Stimulated activated CD4-positive, alpha-beta T cell treated with anti-CD3 and anti-CD28 coated beads, Interleukin-4, amount 100 ng/mL, for 1 hour (primary cell): ENCODE measurements around the gene PIP4K2A.
A peak's percentile ranks its signal among the peaks of the same experiment; 100 is the strongest.
"Not testable (repeated sequence)": the region's sequence is repeated elsewhere in the genome, so short reads cannot be mapped to it uniquely, and the experiment has no call there.

Experiments
- DNase-seq: peaks from one replicate; pipeline ENCODE4 v3.0.0-alpha.2; 2020

PIP4K2A gene

GRCh38 chr10:22692119-22692518 is 22.3 kb downstream of the PIP4K2A start:
- DNase-seq: not testable (repeated sequence)

GRCh38 chr10:22690614-22691431 is 23.6 kb downstream of the PIP4K2A start:
- DNase-seq: no peak

- DNase-seq: no peak
These were observed 24.2 kb downstream of the PIP4K2A start for GRCh38 chr10:22690158-22690557.

GRCh38 chr10:22686347-22686746 is 28.0 kb downstream of the PIP4K2A start:
- DNase-seq: no peak

DNA sequence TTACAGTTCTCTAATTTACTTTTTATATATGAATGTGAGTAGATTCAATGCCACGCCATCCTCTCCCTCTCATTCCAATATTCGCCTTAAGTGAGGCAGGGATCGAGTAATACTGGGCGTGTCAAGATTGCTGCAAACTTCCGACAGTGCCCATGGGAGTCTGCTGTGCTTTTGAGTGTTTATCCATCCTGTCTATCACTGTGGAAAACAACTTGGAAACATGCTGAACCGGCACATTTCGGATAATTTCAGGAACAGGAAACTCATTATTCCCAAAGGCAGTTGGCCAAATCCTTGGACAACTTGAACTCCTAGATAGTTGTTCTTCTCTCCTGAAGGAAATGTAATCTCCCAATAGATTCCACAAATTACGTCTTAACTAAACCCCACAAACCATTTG is 28.5 kb downstream of the PIP4K2A start:
- DNase-seq: no peak

GRCh38 chr10:22684699-22685098 is 29.7 kb downstream of the PIP4K2A start:
- DNase-seq: no peak

- no peak for DNase-seq
These were observed 31.3 kb downstream of the PIP4K2A start for GRCh38 chr10:22683140-22683389.

DNA sequence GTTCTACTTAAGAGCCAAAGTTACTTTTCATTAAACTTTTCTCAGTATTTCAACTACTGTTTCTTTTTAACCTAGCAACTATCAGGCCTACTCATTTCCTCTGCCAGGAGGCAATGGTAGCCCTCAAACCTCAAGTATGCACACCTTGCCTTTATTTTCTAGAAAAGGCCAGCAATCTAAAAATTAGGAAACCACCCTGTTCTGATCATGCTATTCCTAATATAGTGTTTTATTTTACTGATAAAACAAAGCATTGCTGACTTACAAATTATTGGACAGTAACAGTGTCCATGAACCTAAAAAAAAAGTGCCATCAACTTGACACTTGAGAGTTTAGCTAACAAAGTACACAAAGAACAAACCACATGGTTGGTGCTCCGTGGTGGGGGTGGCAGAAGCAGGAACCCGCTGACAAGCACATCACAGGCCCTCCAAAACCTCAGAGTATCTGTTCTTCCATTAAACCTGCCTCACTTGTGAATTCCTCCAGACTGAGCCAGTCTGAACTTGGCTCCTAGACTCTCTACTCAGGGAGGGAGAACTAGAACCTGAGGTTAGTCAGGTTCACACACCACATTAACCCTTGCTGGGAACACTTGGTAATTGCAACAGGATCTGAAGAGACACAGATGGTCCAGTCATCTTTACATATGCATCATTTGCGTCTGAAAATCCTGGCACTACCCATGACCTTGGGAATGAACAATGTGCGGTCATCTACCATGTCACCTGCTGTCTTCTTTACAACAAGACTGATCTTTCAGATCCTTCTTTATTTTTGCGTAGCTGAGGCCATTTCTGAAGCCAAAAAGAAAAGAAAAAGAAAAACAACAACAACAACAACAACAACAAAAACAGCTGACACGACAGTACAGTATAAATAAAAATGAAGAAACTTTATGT is 31.9 kb downstream of the PIP4K2A start:
- no peak for DNase-seq

DNA sequence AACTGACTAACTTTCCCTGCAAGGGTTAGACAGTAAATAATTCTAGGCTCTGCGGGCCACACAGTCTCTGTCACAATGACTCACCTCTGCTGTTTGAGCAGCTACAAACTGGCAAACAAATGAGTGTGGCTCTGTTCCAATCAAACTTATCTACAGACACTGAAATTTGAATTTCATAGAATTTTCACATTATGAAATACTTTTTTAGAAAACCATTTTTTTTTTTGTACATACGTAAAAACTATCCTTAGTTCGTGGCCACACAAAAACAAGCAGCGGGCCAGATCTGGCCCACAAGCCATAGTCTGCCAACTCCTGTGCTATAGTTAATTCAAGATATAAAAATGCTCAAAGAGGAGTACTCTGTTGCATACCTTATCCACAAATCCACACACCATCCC is 32.6 kb downstream of the PIP4K2A start:
- peak; percentile 27 for DNase-seq

GRCh38 chr10:22681301-22681700 is 33.1 kb downstream of the PIP4K2A start:
- no peak for DNase-seq

DNA sequence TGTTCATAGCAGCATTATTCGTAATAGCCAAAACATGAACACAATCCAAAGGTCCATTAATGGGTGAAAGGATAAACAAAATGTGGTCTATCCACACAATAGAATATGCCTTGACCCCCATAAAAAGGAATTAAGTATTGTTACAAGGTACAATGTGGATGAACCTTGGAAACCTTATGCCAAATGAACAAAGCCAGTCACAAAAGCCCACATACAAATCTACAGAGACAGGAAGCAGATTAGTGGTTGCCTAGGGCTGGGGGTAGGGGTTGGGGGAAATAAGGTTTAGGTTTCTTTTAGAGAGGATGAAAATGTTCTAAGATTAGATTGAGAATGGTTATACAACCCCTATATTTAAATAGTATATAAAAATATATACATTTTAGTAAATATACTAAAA is 34.8 kb downstream of the PIP4K2A start:
- DNase-seq: no peak

DNA sequence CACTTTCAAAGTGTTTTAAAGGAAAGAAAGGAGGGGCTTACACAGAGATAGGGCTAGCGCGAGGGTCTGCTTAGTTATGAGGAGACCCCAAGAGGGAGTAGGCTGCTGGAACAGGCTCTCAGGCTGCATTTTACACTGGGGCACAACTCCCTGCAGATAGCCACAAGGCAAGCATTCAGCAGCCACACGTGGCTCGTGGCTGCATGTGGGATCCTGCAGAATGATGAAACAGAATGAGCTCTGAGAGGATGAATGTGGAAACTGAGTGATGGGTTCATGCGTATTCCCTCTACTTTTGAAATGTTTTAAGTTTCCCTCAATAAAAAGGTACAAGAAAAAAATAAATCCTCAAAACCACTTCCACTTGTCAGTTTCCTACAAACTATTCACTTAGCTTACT is 37.0 kb downstream of the PIP4K2A start:
- DNase-seq: no peak

DNA sequence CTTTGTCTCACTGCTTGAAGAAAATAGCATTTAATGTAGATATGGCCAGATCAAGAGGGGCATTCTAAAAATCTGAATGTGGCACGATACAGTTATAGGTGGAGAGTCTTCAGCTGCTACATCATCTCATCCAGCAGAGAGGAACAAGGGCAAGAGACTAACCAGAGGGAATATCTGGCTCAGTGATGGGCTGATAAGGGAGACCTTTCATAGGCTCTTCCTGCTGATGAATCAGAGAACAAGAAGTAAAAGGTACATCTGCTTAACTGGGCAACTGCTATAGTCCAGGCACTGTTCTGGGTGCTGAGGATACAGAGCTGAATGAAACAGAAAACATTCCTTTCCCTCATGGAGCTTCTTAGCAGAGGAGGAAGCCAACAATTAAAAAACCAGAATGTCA is 37.9 kb downstream of the PIP4K2A start:
- no peak for DNase-seq

DNA sequence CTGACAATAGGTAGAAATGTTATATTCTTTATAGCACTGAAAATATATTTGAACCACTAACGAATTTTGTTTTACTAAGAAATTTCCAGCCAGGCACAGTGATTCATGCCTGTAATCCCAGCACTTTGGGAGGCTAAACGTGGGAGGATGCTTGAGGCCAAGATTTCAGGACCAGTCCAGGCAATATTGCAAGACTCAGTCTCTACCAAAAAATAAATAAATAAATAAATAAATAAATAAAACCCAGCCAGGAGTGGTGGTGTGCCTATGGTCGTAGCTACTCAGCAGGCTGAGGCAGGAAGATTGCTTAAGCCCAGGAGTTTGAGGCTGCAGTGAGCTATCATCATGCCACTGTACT is 39.8 kb downstream of the PIP4K2A start:
- DNase-seq: no peak

DNA sequence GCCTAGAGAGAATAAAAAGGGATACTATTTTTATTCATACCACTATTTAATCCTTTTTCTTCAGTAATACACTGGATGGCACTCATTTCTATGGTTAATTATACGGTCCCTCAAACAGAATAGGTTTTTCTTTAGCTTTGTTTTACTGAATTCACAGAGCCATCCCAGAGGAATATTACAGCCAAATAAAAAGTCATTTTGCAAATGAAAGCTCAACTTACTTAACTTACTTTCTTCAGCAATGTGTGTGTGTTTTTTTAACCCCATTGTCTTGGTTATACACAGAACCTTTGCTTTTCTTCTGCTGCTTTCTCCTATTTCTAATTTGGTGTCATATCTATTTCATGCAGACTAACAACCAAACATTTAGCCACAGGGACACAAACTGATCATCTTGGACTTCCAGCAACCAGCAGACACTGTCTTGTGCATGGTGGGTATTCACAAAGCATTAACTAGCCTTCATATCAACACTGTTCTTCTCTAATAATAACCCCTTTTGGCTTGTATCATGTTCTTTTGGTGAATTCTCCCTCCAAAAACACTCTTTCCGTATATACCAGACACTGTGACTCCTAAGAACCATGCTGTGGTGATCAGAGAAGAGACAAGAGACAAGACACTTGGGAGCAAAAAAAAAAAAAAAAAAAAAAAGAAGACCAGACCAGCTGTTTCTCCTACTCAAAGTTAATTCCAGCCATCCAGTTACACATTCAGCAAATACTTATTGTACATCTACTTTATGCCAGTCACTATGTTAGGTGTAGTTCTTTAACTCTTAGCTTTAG is 40.4 kb downstream of the PIP4K2A start:
- DNase-seq: no peak

- no peak for DNase-seq
These were observed 41.3 kb downstream of the PIP4K2A start for GRCh38 chr10:22673091-22673392.

GRCh38 chr10:22672319-22673090 is 41.9 kb downstream of the PIP4K2A start:
- no peak for DNase-seq

GRCh38 chr10:22670788-22671187 is 43.6 kb downstream of the PIP4K2A start:
- no peak for DNase-seq

DNA sequence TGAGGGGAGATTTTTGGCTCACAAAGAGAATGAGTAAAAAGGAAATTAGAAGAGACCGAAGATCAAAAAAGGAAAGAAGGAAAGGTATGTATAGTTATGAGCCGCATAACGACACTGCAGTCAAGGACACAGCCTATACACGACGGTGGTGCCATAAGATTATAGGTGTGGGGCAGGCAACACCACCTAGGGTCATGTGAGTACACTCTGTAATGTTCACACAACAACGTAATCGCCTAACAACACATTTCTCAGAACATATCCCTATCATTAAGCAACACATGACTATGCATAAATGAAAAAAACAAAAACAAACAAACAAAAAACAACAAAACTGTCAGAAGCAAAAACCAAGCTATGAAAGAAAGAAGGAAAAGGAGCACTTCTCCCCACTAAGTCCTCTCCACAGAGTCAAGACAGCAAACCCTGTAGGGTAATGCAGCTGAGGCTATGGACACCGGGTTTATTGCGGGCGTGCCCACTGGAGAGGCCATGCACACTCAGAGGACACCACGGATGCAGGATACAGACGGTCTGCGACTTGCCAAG is 45.1 kb downstream of the PIP4K2A start:
- no peak for DNase-seq

DNA sequence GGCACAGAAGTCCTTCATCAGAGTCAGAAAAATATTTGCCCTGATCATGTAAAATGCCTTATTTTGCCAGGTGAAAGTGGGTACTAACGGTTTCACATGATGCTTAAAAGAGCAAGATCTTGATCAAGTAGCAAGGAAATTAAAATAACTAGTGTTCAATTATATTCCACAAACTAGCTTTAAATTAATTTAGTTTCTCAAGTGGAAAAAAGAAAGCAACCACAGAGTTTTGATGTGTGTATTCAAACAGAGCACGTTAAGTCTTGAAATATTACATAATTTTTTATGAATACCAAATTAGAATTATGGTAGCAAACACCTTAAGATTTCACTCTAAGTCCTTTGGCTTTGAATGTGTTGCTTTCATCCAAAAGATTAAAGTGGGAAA is 47.3 kb downstream of the PIP4K2A start:
- no peak for DNase-seq

- no peak for DNase-seq
These were observed 47.9 kb downstream of the PIP4K2A start for GRCh38 chr10:22666287-22667092.

DNA sequence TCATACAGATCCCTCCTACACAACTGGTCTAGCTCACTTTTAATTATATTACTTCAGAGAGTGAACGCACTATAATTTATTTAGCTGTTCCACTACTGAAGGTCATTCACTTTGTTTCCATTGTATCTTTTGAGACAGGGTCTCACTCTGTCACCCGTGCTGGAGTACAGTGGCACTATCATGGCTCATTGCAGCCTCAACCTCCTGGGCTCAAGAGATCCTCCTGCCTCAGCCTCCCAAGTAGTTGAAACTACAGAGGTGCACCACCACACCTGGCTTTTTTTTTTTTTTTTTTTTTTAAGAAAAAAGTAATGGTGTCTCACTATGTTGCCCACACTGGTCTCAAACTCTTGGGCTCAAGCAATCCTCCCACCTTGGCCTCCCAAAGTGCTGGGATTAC is 49.0 kb downstream of the PIP4K2A start:
- DNase-seq: no peak
